NB4 (cell line): ENCODE data around the gene RIMS4.

Experiments used
- POLR2A ChIP-seq: IDR thresholded peaks from 2 replicates; pipeline ENCODE4 v1.6.1; 2011; ENCODE audit warnings: mild to moderate bottlenecking; ENCODE audit not compliant: insufficient read length; ENCODE audit errors: extremely low read depth
- TF ChIP-seq, protein P1 (sequence below): IDR thresholded peaks from one replicate; pipeline ENCODE4 v1.5.1; 2012; ENCODE audit warnings: low read depth, low read length
- TF ChIP-seq, protein P2 (sequence below): IDR thresholded peaks from 2 replicates; pipeline ENCODE4 v1.6.1; 2011; ENCODE audit warnings: low read depth, low read length

DNA sequence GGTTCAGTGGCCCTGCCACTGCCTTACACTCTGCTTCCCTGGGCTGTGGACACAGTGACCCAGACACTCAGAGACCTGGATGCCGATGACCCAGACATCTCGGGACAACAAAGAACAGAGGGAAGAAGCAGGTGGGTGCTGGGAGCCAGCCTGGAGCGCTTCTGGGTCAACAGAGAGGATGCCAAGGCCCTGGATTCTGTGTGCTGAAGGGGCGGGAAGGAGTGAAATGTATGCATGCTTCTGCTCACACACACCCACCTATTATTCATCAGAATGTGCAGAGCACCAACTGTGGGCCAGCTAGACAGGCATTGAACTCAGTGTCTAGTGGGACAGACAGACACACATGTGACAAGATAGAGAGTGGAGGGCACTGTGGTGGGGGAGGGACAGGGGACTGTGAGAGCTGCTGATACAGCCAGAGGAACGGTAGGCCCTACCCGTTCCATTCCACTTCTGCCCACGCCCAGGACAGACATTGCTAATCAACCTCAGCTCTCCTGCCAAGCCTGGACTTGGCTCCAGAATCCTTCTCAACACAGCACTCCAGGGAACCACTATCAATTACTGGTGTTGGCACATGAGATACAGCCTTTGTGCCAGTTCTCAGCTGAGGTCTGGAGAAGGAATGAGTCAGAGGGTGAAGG, 44.5 kb downstream of the RIMS4 start:
- TF ChIP-seq, protein P1, sequence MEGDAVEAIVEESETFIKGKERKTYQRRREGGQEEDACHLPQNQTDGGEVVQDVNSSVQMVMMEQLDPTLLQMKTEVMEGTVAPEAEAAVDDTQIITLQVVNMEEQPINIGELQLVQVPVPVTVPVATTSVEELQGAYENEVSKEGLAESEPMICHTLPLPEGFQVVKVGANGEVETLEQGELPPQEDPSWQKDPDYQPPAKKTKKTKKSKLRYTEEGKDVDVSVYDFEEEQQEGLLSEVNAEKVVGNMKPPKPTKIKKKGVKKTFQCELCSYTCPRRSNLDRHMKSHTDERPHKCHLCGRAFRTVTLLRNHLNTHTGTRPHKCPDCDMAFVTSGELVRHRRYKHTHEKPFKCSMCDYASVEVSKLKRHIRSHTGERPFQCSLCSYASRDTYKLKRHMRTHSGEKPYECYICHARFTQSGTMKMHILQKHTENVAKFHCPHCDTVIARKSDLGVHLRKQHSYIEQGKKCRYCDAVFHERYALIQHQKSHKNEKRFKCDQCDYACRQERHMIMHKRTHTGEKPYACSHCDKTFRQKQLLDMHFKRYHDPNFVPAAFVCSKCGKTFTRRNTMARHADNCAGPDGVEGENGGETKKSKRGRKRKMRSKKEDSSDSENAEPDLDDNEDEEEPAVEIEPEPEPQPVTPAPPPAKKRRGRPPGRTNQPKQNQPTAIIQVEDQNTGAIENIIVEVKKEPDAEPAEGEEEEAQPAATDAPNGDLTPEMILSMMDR, result no peak
- TF ChIP-seq, protein P2, sequence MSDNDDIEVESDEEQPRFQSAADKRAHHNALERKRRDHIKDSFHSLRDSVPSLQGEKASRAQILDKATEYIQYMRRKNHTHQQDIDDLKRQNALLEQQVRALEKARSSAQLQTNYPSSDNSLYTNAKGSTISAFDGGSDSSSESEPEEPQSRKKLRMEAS, result no peak
- TF ChIP-seq POLR2A, result no peak
